Neural cell (in vitro differentiated cells): ENCODE measurements around the gene NALCN. TPM values are rescaled to one million over a fixed set of nuclear protein-coding genes. Genes with fewer than 3 reads are reported as not detected.

ENCODE experiments used
- H2AFZ ChIP-seq: fragments of 200-600, 300-800 bp; sonication (generic), shearing (Covaris generic); 2 replicates; pipeline ENCODE4 v1.6.0; 2014; ENCODE audit warnings: low read depth, mild to moderate bottlenecking, antibody characterized with exemption, low read length, moderate library complexity
- H3F3A ChIP-seq: fragments of 200-600 bp; shearing (Covaris generic); 2 replicates; pipeline ENCODE4 v1.6.1; 2016; ENCODE audit warnings: mild to moderate bottlenecking, moderate library complexity, mixed read lengths, antibody characterized with exemption, low read length; ENCODE audit not compliant: insufficient read depth, poor library complexity, severe bottlenecking
- H3K27ac ChIP-seq: fragments of 200-600, 300-800 bp; sonication (generic), shearing (Covaris generic); 2 replicates; pipeline ENCODE4 v1.5.1; 2014; ENCODE audit warnings: mild to moderate bottlenecking, low read length, moderate library complexity
- H3K27me3 ChIP-seq: fragments of 300-800, 200-600 bp; sonication (generic), shearing (Covaris generic); 2 replicates; pipeline ENCODE4 v1.6.0; 2014; ENCODE audit warnings: mild to moderate bottlenecking, low read depth, low read length, moderate library complexity; ENCODE audit not compliant: insufficient read depth
- H3K36me3 ChIP-seq: fragments of 300-800, 200-600 bp; sonication (generic), shearing (Covaris generic); 2 replicates; pipeline ENCODE4 v1.5.1; 2014; ENCODE audit warnings: mild to moderate bottlenecking, antibody characterized with exemption, low read length, moderate library complexity; ENCODE audit not compliant: insufficient read depth
- H3K4me2 ChIP-seq: fragments of 300-800, 200-600 bp; sonication (generic), shearing (Covaris generic); 2 replicates; pipeline ENCODE4 v1.6.0; 2014; ENCODE audit warnings: mild to moderate bottlenecking, low read length
- H3K4me3 ChIP-seq: fragments of 300-800, 200-600 bp; sonication (generic), shearing (Covaris generic); 2 replicates; pipeline ENCODE4 v1.5.1; 2014; ENCODE audit warnings: mild to moderate bottlenecking, low read length, moderate library complexity
- H3K79me2 ChIP-seq: fragments of 200-600 bp; shearing (Covaris generic); replicated peaks from 2 replicates; pipeline ENCODE4 v1.6.0; 2014; ENCODE audit warnings: mild to moderate bottlenecking, low read length, moderate library complexity; ENCODE audit not compliant: insufficient read depth
- H3K9ac ChIP-seq: fragments of 300-800, 200-600 bp; sonication (generic), shearing (Covaris generic); 2 replicates; pipeline ENCODE4 v1.6.1; 2016; ENCODE audit warnings: mild to moderate bottlenecking, low read length, mixed read lengths
- H3K9me2 ChIP-seq: fragments of 200-600 bp; shearing (Covaris generic); 2 replicates; pipeline ENCODE4 v1.6.1; 2016; ENCODE audit warnings: mild to moderate bottlenecking, low read length, mixed read lengths; ENCODE audit not compliant: insufficient read depth
- H3K9me3 ChIP-seq: fragments of 200-600, 300-800 bp; sonication (generic), shearing (Covaris generic); 2 replicates; pipeline ENCODE4 v1.6.1; 2016; ENCODE audit warnings: mild to moderate bottlenecking, mixed run types, low read length, moderate library complexity, mixed read lengths
- H4K20me1 ChIP-seq: fragments of 200-600 bp; shearing (Covaris generic); 2 replicates; pipeline ENCODE4 v1.6.1; 2016; ENCODE audit warnings: mild to moderate bottlenecking, mixed run types; ENCODE audit not compliant: insufficient read depth
- CTCF ChIP-seq: fragments of 450-650 bp; IDR thresholded peaks from 2 replicates; pipeline ENCODE4 v1.5.1; 2014; ENCODE audit warnings: antibody characterized with exemption, mild to moderate bottlenecking, moderate library complexity; ENCODE audit not compliant: poor library complexity, severe bottlenecking
- EP300 ChIP-seq: fragments of 450-650 bp; conservative IDR thresholded peaks from 2 replicates; pipeline ENCODE4 v1.6.1; 2014; ENCODE audit warnings: antibody characterized with exemption, mild to moderate bottlenecking, moderate library complexity; ENCODE audit not compliant: poor library complexity, severe bottlenecking
- EZH2 ChIP-seq: fragments of 200-600, 300-800 bp; shearing (Covaris generic), sonication (generic); IDR thresholded peaks from 2 replicates; pipeline ENCODE4 v1.6.1; 2014; ENCODE audit warnings: antibody characterized with exemption, low read length, borderline replicate concordance, mild to moderate bottlenecking; ENCODE audit not compliant: insufficient read depth, poor library complexity, severe bottlenecking
- MXI1 ChIP-seq: fragments of 450-650 bp; conservative IDR thresholded peaks from 2 replicates; pipeline ENCODE4 v1.6.1; 2014; ENCODE audit warnings: antibody characterized with exemption, mild to moderate bottlenecking; ENCODE audit not compliant: poor library complexity, severe bottlenecking
- POLR2AphosphoS5 ChIP-seq: IDR thresholded peaks from 2 replicates; pipeline ENCODE4 v1.6.1; 2012
- RAD21 ChIP-seq: fragments of 450-650 bp; conservative IDR thresholded peaks from 2 replicates; pipeline ENCODE4 v1.6.1; 2014; ENCODE audit warnings: antibody characterized with exemption, mild to moderate bottlenecking, moderate library complexity
- SMC3 ChIP-seq: fragments of 450-650 bp; conservative IDR thresholded peaks from 2 replicates; pipeline ENCODE4 v1.6.1; 2014; ENCODE audit warnings: antibody characterized with exemption, mild to moderate bottlenecking, moderate library complexity; ENCODE audit not compliant: poor library complexity
- TAF1 ChIP-seq: IDR thresholded peaks from 2 replicates; pipeline ENCODE4 v1.6.1; 2012; ENCODE audit warnings: low read depth
- polyA plus RNA-seq: library from polyadenylated mRNA; depleted of rRNA; stranded (reverse); fragments of >200 nt; gene quantifications from 2 replicates; pipeline ENCODE4 v1.2.3, GENCODE V29; 2014
- TF ChIP-seq, protein P1 (sequence below): IDR thresholded peaks from 2 replicates; pipeline ENCODE4 v1.6.1; 2012; ENCODE audit warnings: borderline replicate concordance

NALCN gene
- polyA plus RNA-seq, 1 donor from 2014 or later, result 24.1 TPM

DNA sequence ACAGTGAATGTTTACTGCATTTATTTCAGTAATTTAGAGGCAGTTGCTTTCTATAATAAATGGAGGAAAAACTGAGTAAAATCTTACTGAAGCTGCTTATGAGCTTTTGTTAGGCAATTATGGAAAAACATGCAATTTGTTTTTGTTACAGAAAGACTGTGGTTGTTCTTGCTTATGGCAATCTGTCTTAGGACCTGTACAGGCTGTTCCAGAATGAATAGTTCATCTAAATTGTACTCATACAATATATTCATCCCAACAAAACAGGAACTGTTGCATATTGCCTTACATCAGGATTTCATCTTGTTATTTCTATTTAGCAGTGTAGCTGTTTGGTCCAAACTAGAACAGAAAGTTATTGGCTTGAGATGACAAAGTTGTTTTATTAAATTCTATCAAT lies 199.2 kb downstream of the NALCN start:
- no peak overlapping the region for H3K4me2 ChIP-seq
- H3K9ac ChIP-seq, result no peak overlapping the region
- no peaks in the 10 kb centered on the region for H3F3A ChIP-seq
- H4K20me1 ChIP-seq, result no peaks in the 10 kb centered on the region
- H2AFZ ChIP-seq, result no peak overlapping the region
- no peaks in the 10 kb centered on the region for H3K9me2 ChIP-seq
- no peak overlapping the region for H3K27ac ChIP-seq
- no peaks in the 10 kb centered on the region for H3K27me3 ChIP-seq
- no peaks in the 10 kb centered on the region for H3K36me3 ChIP-seq
- H3K4me3 ChIP-seq, result no peak overlapping the region
- no peaks in the 10 kb centered on the region for H3K79me2 ChIP-seq
- no peak for TF ChIP-seq CTCF
- no peak for TF ChIP-seq POLR2AphosphoS5
- TF ChIP-seq EZH2, result no peak
- no peak for TF ChIP-seq TAF1
- no peaks in the 10 kb centered on the region for H3K9me3 ChIP-seq

GRCh38 chr13:101211261-101211660 lies 205.0 kb downstream of the NALCN start:
- H3K9ac ChIP-seq, result no peak overlapping the region
- H2AFZ ChIP-seq, result no peak overlapping the region
- H3K36me3 ChIP-seq, result no peaks in the 10 kb centered on the region
- no peak overlapping the region for H3K27ac ChIP-seq
- H3K9me3 ChIP-seq, result no peaks in the 10 kb centered on the region
- H3K4me2 ChIP-seq, result no peak overlapping the region
- no peaks in the 10 kb centered on the region for H3K79me2 ChIP-seq
- no peaks in the 10 kb centered on the region for H3K9me2 ChIP-seq
- no peaks in the 10 kb centered on the region for H3F3A ChIP-seq
- no peak overlapping the region for H3K4me3 ChIP-seq
- TF ChIP-seq POLR2AphosphoS5, result no peak
- TF ChIP-seq, protein P1, sequence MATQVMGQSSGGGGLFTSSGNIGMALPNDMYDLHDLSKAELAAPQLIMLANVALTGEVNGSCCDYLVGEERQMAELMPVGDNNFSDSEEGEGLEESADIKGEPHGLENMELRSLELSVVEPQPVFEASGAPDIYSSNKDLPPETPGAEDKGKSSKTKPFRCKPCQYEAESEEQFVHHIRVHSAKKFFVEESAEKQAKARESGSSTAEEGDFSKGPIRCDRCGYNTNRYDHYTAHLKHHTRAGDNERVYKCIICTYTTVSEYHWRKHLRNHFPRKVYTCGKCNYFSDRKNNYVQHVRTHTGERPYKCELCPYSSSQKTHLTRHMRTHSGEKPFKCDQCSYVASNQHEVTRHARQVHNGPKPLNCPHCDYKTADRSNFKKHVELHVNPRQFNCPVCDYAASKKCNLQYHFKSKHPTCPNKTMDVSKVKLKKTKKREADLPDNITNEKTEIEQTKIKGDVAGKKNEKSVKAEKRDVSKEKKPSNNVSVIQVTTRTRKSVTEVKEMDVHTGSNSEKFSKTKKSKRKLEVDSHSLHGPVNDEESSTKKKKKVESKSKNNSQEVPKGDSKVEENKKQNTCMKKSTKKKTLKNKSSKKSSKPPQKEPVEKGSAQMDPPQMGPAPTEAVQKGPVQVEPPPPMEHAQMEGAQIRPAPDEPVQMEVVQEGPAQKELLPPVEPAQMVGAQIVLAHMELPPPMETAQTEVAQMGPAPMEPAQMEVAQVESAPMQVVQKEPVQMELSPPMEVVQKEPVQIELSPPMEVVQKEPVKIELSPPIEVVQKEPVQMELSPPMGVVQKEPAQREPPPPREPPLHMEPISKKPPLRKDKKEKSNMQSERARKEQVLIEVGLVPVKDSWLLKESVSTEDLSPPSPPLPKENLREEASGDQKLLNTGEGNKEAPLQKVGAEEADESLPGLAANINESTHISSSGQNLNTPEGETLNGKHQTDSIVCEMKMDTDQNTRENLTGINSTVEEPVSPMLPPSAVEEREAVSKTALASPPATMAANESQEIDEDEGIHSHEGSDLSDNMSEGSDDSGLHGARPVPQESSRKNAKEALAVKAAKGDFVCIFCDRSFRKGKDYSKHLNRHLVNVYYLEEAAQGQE, result no peak
- TF ChIP-seq RAD21, result no peak
- no peak for TF ChIP-seq CTCF
- no peak for TF ChIP-seq SMC3
- no peak for TF ChIP-seq EZH2
- no peak for TF ChIP-seq EP300
- no peak for TF ChIP-seq MXI1
- no peak for TF ChIP-seq TAF1
- no peaks in the 10 kb centered on the region for H3K27me3 ChIP-seq
- no peaks in the 10 kb centered on the region for H4K20me1 ChIP-seq
